Fibroblast of skin of right biceps (primary cell): ENCODE results near the gene GPR146.

Experiments used
- DNase-seq: peaks from one replicate; pipeline ENCODE4 v3.0.0-alpha.2; 2013

GPR146 gene

GRCh38 chr7:1097120-1097504 lies 52.8 kb downstream of the GPR146 start:
- DNase-seq: no peak

DNA sequence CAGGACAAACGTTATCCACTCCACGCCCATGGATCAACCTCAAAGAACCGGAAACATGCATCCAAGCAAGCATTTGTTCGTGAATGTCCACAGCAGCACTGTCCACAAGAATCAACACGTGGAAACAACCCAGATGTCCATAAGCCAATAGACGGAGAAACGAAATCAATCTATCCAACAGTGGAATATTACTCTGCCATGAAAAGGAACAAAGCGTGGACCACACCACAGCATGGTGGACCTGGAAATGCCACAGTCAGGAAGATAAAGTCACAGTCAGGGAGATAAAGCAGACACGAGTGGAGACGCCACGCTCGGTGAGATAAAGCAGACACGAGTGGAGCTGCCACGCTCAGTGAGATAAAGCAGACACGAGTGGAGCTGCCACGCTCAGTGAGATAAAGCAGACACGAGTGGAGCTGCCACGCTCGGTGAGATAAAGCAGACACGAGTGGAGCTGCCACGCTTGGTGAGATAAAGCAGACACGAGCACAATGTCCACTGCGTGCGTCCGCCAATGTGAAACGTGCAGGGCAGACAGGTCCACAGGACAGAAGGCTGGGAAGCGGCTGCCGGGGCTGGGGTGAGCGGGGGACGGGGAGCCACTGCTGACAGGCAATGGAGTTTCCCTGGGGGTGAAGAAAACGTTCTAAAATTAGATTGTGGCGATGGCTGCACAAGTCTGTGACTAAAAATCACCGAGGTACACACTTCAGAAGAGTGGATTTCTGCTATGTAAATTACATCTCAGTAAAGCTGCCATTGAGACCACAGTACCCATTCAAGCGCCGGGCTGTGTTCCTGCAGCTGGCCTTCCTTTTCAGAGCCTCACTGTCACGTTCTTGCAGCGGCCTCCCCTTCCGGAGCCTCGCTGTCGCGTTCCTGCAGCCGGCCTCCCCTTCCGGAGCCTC lies 54.2 kb downstream of the GPR146 start:
- DNase-seq: no peak

GRCh38 chr7:1099154-1099542 lies 54.8 kb downstream of the GPR146 start:
- no peak for DNase-seq

- DNase-seq: no peak
Measured at GRCh38 chr7:1099637-1100036, 55.3 kb downstream of the GPR146 start.

DNA sequence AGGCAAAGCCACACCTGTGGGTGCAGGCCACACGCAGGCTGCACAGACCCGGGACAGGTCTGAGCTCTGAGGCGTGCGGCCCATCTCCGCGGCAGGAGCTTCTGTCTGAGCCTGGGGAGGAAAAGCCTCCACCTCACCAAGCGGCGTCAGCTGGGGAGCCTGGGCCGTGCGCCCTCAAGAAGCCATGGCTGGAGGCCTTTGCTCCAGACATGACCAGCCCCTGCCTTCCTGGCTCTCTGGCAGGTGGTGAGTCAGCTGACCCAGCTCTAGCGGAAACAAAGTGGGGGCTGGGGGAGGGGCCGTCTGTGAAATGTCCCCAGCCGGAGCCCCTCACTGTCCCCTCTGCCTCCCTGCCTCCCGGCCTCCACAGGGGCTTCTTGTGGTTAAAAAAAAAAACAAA lies 56.0 kb downstream of the GPR146 start:
- DNase-seq: no peak

- no peak for DNase-seq
Measured at GRCh38 chr7:1100834-1101562, 56.7 kb downstream of the GPR146 start.

DNA sequence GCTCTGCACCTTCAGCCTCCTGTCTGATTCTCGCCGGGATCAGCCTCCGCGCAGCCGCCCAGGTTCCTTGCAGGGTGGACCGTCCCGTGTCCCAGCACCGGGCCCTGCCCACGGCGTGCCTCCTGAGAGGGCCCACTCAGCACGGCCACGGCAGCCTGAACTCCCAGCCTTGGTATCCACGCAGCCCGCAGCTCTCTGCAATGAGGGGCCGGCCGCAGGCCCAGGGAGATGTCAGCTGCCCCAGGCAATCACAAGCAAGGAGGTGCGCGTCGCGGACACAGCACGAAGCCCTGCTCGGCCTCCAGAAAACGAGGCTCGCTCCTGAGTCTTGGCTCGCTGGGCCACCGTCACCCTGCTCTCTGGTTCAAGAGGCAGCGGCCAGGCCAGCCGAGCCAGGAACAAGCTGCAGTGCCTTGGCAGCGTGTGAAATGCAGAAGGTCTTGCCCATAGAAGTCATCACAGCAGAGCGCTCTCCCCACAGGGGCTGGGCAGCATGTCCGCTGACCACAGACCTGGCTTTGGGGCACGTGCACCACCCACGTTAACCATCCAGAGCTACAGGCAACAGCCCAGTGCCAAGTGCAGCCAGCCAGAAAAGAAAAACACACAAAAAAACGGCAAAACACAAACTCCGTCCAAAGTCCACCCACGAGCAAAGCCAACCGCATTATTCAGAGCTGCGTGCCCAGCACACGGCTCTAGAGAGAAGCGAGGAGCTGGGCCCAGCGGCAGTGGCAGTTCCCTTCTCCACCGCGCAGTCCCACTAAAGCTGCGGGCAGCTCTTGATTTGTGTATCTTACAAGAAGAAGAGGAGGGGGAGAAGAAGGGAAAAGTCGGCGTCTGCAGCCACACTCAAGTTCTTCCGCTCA lies 57.5 kb downstream of the GPR146 start:
- DNase-seq: no peak

DNA sequence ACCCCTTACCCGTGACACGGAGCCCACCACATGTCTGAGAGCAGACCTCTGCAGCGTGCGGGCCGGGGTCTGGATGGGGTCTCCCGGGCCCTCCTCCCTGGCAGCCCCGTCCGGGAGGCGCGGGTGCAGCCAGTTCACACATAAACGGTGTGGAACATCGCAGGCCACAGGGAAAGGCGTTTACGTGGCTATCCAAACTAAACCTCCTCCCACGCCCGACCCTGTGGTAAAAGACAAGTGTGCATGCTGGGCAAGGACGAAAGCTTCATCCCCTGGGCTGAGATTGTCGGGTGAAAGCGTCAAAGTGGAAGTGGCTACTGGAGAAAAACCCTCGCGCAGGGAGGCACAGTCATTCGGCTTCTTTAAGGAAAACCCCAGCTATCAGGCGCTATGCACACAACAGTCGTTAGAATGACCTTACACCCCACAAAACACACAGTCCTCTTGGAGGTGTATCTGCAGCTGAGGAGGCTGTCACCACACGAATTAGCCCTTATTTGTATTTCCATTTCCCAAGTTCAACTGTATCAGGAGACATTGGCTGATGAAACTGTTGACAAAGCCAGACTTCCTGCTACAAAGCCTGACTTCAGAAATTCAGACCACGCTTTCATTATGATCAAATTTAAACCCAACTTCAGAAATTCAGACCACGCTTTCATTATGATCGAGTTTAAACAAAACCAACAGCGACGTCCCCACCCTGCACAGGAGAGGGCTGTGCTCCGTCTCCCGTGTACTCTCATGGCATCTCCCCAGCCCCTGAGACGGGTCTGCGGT lies 58.9 kb downstream of the GPR146 start:
- DNase-seq: no peak

DNA sequence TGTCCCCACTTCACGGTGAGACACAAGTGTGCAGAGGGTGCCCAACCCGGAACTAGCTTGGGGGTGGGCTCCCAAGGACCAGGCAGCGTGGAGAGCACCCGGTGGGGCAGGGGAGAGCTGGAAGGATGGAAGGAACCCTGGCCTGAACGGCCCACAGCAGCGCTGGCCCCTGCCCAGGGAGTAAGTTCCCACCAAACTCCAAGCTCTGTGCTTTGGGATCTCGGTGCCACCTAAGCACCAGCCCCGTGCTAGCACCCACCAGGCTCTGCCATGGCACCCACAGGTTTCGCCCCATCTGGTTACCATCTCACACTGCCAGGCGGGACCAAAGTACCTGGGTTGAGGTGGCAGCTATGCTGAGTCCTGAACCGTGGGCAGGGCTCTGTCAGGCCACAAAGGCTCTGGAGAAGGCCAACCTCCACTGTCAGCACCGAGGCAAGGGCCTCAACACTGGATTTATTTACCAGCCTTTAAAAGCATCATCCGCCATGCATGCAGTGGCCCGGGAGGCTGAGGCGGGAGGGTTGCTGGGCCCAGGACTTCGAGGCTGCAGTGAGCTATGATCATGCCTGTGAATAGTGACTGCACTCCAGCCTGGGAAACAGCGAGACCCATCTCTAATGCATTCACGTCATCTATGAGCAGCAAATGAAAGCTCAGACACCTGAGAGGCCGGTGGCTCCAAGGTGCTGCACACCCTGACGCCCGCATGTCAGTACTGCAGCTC lies 59.6 kb downstream of the GPR146 start:
- DNase-seq: no peak

DNA sequence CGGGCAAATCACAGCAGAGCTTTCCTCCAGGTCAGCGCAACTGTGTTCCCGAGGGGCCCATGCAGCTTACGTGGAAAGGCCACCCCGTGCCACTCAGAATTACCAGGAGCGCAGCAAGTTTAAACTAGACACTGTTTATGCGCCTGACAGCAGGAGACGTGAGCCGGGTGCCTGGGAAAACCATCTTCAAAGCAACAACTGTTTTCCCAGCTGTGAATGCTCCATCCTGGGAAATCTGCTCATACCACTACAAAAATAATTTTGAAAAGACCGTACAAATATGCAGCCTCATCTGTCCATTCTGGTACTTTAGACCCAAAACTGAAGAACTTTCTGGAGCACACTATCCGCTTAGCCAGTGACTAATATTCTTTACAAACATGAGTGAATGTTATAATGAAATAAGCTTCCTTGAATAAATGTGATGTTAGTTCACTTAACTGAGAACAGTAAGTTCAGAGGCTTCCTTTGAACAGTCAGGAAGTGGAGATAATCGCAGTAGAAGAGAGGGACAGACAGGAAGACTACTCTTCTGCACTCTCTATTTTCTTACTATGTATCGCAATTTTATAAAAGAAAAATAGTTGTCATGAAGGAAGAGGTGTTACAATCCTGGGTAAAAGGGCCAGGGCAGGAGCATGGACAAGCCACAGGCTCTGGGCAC lies 60.3 kb downstream of the GPR146 start:
- no peak for DNase-seq

- no peak for DNase-seq
Measured at GRCh38 chr7:1105189-1105588, 60.8 kb downstream of the GPR146 start.

GRCh38 chr7:1106063-1106792 lies 61.9 kb downstream of the GPR146 start:
- DNase-seq: no peak

- no peak for DNase-seq
Measured at GRCh38 chr7:1106793-1107421, 62.6 kb downstream of the GPR146 start.

- no peak for DNase-seq
Measured at GRCh38 chr7:1108264-1108920, 64.0 kb downstream of the GPR146 start.
